ENCODE measurements around the gene FBXO9.
"Not testable (repeated sequence)": the region's sequence is repeated elsewhere in the genome, so short reads cannot be mapped to it uniquely, and the experiment has no call there.

The FBXO9 gene

DNA sequence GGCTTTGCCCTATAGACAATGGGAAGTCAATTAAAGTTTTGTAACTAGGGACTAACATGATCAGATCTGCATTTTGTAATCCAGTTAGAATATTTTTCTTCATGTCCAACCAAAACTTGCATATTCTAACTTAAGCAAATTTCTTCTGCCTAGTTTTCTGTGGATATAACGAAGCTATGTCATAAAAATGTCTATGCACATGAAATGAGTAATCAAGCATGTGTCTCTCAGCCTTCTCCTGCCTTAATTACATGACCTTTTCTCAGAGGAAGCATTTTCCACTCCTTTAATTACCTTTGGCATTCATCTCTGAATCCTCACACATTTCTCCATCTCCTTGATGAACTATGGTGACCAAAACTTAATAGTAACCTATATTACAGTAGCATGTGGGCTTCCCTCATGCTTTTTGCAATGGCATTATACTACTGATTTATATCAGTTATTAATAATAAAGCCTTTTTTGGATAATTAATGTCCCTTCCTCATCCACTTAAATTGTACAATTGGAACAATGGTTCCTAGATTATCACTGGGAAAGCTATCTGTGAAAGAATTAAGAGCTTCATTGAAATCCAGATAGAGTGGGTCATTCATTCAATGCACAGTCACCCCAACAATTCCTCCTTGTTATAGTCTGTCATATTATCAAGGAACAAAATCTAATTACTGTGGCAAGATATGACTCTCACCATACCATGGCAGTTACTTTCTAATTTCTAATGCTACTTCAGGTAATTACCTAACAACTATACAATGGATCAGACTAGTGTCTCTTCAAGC is 19.1 kb upstream of the FBXO9 start:
- no peak for DNase-seq (ENCODE audit: low read depth in 2 of 3, low spot score in 1 of 3)

DNA sequence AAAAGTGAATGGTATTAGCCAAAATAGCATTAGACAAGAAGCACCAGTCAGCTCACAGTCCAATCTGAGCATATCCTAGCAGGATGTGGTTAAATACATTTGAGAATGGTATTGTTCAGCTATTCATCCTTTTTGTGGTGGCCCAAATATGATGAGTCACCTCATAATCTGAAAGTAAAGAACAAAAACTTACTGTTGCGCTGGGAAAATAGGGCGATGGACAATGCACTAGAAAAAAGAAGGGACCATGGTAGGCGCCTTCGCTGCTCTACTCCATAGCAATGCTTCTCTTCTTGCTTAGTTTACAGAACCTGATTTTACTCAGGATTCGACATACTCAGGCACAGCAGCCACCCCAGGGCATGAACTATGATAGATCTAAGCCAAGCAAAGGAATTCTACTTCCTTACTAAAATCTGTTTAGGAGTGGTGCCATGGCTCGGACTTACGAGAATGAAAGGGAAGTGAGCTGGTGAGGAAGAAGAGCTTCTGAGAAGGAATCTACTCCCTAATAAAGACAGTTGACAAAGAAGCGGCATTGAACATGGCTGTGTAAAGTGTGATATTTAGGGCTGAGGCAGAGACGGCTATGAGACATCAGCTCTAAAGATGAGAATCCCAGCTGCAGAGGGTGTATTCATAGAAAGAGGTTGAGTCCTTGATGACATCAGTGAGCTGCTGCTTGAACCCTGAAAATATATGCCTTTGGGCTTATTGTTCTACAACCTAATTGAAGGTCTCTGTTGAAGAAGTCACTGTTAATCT is 16.6 kb upstream of the FBXO9 start:
- no peak for DNase-seq (ENCODE audit: low read depth in 2 of 3, low spot score in 1 of 3)

GRCh38 chr6:53049415-53049814 is 15.8 kb upstream of the FBXO9 start:
- no peak for DNase-seq (ENCODE audit: low read depth in 2 of 3, low spot score in 1 of 3)

DNA sequence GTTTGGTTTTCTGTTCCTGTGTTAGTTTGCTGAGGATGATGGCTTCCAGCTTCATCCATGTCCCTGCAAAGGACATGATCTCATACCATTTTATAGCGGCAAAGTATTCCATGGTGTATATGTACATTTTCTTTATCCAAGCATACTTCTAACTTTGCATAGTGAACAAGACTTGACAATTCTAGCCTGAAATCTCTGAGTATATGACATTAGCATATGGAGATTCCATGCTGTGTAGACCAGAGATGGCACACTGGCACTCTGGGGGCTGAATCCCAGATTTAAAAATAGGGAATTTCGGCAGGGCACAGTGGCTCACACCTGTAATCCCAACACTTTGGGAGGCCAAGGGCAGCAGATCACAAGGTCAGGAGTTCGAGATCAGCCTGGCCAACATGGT is 13.1 kb upstream of the FBXO9 start:
- not testable (repeated sequence) for DNase-seq (ENCODE audit: low read depth in 2 of 3, low spot score in 1 of 3)

GRCh38 chr6:53054532-53054931 is 10.7 kb upstream of the FBXO9 start:
- DNase-seq (ENCODE audit: low read depth in 2 of 3, low spot score in 1 of 3) = no peak

- DNase-seq (ENCODE audit: low read depth in 2 of 3, low spot score in 1 of 3) = no peak
These were observed 9.3 kb upstream of the FBXO9 start for GRCh38 chr6:53055873-53056272.

GRCh38 chr6:53056273-53056672 is 8.9 kb upstream of the FBXO9 start:
- no peak for DNase-seq (ENCODE audit: low read depth in 2 of 3, low spot score in 1 of 3)

GRCh38 chr6:53058388-53059195 is 6.6 kb upstream of the FBXO9 start:
- DNase-seq (ENCODE audit: low read depth in 2 of 3, low spot score in 1 of 3) = no peak

- no peak for DNase-seq (ENCODE audit: low read depth in 2 of 3, low spot score in 1 of 3)
These were observed 5.3 kb upstream of the FBXO9 start for GRCh38 chr6:53059648-53060589.

DNA sequence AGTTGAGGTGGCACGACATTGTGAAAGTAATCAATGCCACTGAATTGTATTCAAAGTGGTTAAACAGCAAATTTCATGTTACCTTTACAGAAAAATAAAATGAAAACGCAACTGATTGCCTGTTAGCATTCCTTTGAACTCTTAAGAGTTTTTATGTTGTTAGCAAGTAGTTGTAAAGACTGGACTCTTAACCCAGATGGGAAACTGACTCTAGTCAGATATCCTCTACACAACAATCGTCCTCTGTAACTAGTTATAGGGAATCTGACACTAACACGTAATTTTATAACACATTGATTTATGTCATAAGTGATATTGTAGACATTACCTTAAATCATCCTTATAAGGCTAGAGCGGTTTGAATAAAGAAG is 3.0 kb upstream of the FBXO9 start:
- DNase-seq (ENCODE audit: low read depth in 2 of 3, low spot score in 1 of 3) = no peak

- DNase-seq (ENCODE audit: low read depth in 2 of 3, low spot score in 1 of 3) = not testable (repeated sequence)
These were observed 949 bp upstream of the FBXO9 start for GRCh38 chr6:53064255-53064654.

GRCh38 chr6:53064726-53065265 is 408 bp upstream of the FBXO9 start:
- DNase-seq (ENCODE audit: low read depth in 2 of 3, low spot score in 1 of 3) = peak; percentile 89 to 93 (median 91)

DNA sequence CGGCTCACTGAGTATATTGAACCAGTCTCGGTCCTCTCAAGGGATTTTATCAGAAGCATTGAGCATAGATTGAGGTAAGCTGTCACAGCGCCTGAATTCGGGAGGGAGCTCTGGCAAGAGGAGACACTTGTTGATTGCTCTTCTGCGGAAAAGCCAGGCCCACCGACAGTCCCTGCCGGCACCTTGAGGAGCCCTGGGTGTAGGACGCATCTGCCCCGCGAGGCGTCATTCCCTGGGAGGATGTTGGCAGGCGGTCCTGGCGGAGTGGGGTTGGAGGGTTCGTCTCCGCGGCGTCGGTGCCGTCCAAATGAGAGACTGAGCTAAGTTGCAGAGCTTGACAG is 843 bp downstream of the FBXO9 start:
- peak in 1 of 3 donors; percentile 23 for DNase-seq (ENCODE audit: low read depth in 2 of 3, low spot score in 1 of 3)

- no peak for DNase-seq (ENCODE audit: low read depth in 2 of 3, low spot score in 1 of 3)
These were observed 1.9 kb downstream of the FBXO9 start for GRCh38 chr6:53066874-53067706.

DNA sequence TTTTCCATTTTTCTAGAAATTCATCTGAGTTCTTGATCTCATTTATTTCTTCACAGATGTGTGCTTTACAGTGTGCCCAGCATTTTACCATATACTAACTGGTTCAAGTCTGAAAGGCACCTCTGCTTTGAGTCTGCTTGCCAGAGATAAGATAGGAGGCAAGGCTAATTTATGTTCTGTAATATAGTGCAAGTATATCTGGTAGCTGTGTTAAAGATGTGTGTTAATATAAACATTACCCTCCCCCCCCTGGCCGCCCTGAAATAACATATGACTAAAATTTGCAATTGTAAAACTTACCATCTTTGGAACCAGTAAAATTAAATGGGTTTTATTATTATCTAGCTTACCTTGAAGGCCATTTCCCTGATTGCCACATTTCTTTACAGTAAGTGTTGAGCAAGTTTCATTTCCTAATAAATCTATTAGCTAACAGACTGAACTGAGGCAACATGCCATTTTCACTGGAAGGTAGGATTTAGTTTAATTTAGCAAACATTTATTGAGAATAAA is 2.7 kb downstream of the FBXO9 start:
- DNase-seq (ENCODE audit: low read depth in 2 of 3, low spot score in 1 of 3) = no peak

GRCh38 chr6:53069427-53069826 is 4.2 kb downstream of the FBXO9 start:
- no peak for DNase-seq (ENCODE audit: low read depth in 2 of 3, low spot score in 1 of 3)

DNA sequence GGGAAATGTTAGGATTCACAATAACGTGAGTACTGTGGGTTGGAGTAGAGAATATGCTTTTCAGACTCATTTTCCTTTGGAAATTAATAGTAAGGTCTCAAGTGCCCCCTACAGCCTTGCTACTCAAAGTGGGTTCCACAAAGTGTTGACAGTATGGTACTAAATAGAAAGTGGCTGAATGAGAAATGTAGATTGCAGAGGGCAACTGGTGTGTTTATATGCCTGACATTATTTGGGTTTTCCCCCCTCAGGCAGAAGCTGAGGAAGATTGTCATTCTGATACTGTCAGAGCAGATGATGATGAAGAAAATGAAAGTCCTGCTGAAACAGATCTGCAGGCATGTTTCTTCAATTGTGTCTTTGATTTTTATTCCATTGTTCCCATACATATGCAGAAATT is 5.6 kb downstream of the FBXO9 start:
- no peak for DNase-seq (ENCODE audit: low read depth in 2 of 3, low spot score in 1 of 3)

GRCh38 chr6:53074347-53074746 is 9.1 kb downstream of the FBXO9 start:
- DNase-seq (ENCODE audit: low read depth in 2 of 3, low spot score in 1 of 3) = no peak

DNA sequence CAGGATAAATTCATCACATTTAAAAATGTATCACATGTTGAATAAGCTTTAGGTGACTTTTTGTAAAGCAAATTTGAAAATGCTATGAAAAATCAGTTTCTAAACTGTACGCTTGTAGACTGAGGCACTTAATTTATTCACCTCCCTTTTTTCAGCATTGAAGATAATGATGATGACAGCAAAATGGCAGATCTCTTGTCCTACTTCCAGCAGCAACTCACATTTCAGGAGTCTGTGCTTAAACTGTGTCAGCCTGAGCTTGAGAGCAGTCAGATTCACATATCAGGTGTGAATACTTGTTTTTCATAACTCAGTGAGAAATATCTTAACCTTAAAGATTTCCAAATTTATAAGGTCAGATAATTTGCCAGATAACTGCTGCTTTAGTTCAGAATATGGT is 15.6 kb downstream of the FBXO9 start:
- DNase-seq (ENCODE audit: low read depth in 2 of 3, low spot score in 1 of 3) = no peak
